Measurements from ENCODE around the gene CLCNKB. TPM values are rescaled to one million over a fixed set of nuclear protein-coding genes. Genes with fewer than 3 reads are reported as not detected.

Gene CLCNKB
- total and polyA plus RNA-seq, 2 of the 13 experiments (the other 11 are each of a cell fraction or from before 2014, with no cell fraction given), result 0.04 TPM; not detected in 1

DNA sequence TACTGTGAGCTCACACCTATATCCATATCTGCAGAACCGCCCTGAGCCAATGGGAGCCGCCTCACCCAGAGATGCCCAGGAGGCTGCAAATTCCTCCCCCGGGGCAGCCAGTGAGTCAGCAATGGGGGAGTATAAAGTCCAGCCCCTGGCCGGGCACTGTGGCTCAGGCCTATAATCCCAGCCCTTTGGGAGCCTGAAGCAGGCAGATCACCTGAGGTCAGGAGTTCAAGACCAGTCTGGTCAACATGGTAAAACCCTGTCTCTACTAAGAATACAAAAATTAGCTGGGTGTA, 5.0 kb upstream of the CLCNKB start:
- Histone ChIP-seq H3K4me3 (replicated peaks in 1 of 3; ENCODE audit: insufficient read depth in 1 of 3, low read depth in 2 of 3, low read length in 3 of 3) (no peak overlapping the region), H2AFZ (ENCODE audit: low read length) (no peak overlapping the region), H4K20me1 (ENCODE audit: insufficient read depth, low read length) (no peaks in the 10 kb centered on the region), H3K4me2 (ENCODE audit: low read depth, low read length) (no peak overlapping the region), H3K9me3 (ENCODE audit: low read length) (no peaks in the 10 kb centered on the region), H3K9ac (ENCODE audit: insufficient read depth, low read depth, low read length) (no peak overlapping the region), H3K27ac (ENCODE audit: extremely low read length, insufficient read depth, low read length) (no peak overlapping the region), H3K4me1 (ENCODE audit: insufficient read depth, low read length) (no peaks in the 10 kb centered on the region), H3K27me3 (ENCODE audit: control insufficient read depth in 1 of 2, insufficient read depth in 2 of 2, low read length in 2 of 2) (peaks cover 10 to 28% of the 10 kb centered on the region in 2 experiments; a peak in 4 of 5 replicates), H3K36me3 (replicated peaks in 1 of 2; ENCODE audit: control insufficient read depth in 1 of 2, insufficient read depth in 2 of 2, low read length in 2 of 2) (no peaks in the 10 kb centered on the region), H3K79me2 (ENCODE audit: insufficient read depth, low read length) (no peaks in the 10 kb centered on the region)
- WGBS (ENCODE audit: low lambda C conversion rate), result 0% methylated on average over 4 of the region's 4 CpGs
- no TSS peak for BruUV-seq (replicated peaks)
- FAIRE-seq (no peak), ATAC-seq (peak; percentile 55), DNase-seq (ENCODE audit: low spot score) (peak; percentile 62)
- ChIA-PET POLR2A (no interaction called here), CTCF (ENCODE audit: low intra/inter-chr PET ratio, low total read pairs) (no interaction called here)
- intact Hi-C loops (cut with micrococcal nuclease; ENCODE audit: unreplicated experiment), result no loop called here
- in situ Hi-C loops (cut with HindIII; ENCODE audit: extremely low pct_ligation_motif_present, low pct_unique_long_range_greater_than_20kb), result no loop called here
- TF ChIP-seq, protein P1, sequence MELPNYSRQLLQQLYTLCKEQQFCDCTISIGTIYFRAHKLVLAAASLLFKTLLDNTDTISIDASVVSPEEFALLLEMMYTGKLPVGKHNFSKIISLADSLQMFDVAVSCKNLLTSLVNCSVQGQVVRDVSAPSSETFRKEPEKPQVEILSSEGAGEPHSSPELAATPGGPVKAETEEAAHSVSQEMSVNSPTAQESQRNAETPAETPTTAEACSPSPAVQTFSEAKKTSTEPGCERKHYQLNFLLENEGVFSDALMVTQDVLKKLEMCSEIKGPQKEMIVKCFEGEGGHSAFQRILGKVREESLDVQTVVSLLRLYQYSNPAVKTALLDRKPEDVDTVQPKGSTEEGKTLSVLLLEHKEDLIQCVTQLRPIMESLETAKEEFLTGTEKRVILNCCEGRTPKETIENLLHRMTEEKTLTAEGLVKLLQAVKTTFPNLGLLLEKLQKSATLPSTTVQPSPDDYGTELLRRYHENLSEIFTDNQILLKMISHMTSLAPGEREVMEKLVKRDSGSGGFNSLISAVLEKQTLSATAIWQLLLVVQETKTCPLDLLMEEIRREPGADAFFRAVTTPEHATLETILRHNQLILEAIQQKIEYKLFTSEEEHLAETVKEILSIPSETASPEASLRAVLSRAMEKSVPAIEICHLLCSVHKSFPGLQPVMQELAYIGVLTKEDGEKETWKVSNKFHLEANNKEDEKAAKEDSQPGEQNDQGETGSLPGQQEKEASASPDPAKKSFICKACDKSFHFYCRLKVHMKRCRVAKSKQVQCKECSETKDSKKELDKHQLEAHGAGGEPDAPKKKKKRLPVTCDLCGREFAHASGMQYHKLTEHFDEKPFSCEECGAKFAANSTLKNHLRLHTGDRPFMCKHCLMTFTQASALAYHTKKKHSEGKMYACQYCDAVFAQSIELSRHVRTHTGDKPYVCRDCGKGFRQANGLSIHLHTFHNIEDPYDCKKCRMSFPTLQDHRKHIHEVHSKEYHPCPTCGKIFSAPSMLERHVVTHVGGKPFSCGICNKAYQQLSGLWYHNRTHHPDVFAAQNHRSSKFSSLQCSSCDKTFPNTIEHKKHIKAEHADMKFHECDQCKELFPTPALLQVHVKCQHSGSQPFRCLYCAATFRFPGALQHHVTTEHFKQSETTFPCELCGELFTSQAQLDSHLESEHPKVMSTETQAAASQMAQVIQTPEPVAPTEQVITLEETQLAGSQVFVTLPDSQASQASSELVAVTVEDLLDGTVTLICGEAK (IDR thresholded peaks at IDR 0.05), result no peak
- TF ChIP-seq, protein P1 (CRISPR knock-in tag; IDR thresholded peaks at IDR 0.05), result no peak
- TF ChIP-seq AKAP8 (CRISPR knock-in tag; IDR thresholded peaks at IDR 0.05), result no peak
- 0 out of 2 replicates have a peak, but pooled peaks have one; percentile 18 for TF ChIP-seq SAP130 (CRISPR knock-in tag; IDR thresholded peaks at IDR 0.05; ENCODE audit: low read depth)
- no peak for TF ChIP-seq MED1 (CRISPR knock-in tag; IDR thresholded peaks at IDR 0.05)
- TF ChIP-seq ZNF567 (CRISPR knock-in tag; IDR thresholded peaks at IDR 0.05; ENCODE audit: borderline replicate concordance), result no peak
- TF ChIP-seq, protein P2, sequence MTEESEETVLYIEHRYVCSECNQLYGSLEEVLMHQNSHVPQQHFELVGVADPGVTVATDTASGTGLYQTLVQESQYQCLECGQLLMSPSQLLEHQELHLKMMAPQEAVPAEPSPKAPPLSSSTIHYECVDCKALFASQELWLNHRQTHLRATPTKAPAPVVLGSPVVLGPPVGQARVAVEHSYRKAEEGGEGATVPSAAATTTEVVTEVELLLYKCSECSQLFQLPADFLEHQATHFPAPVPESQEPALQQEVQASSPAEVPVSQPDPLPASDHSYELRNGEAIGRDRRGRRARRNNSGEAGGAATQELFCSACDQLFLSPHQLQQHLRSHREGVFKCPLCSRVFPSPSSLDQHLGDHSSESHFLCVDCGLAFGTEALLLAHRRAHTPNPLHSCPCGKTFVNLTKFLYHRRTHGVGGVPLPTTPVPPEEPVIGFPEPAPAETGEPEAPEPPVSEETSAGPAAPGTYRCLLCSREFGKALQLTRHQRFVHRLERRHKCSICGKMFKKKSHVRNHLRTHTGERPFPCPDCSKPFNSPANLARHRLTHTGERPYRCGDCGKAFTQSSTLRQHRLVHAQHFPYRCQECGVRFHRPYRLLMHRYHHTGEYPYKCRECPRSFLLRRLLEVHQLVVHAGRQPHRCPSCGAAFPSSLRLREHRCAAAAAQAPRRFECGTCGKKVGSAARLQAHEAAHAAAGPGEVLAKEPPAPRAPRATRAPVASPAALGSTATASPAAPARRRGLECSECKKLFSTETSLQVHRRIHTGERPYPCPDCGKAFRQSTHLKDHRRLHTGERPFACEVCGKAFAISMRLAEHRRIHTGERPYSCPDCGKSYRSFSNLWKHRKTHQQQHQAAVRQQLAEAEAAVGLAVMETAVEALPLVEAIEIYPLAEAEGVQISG (CRISPR knock-in tag; IDR thresholded peaks at IDR 0.05), result no peak
- TF ChIP-seq NFE2L2 (IDR thresholded peaks at IDR 0.05; ENCODE audit: low read length), result peak; percentile 26; the same call in 1 of the 2 replicates
- TF ChIP-seq HNF4A (CRISPR knock-in tag; IDR thresholded peaks at IDR 0.05), result peak; percentile 45; the same call in 1 of the 2 replicates
- TF ChIP-seq PHF21A (CRISPR knock-in tag; IDR thresholded peaks at IDR 0.05), result 0 out of 2 replicates have a peak, but pooled peaks have one; percentile 18
- TF ChIP-seq FOSL2 (CRISPR knock-in tag; IDR thresholded peaks at IDR 0.05), result peak; percentile 86
- peak; percentile 74 for TF ChIP-seq RARA (CRISPR knock-in tag; IDR thresholded peaks at IDR 0.05)
- TF ChIP-seq, protein P3, sequence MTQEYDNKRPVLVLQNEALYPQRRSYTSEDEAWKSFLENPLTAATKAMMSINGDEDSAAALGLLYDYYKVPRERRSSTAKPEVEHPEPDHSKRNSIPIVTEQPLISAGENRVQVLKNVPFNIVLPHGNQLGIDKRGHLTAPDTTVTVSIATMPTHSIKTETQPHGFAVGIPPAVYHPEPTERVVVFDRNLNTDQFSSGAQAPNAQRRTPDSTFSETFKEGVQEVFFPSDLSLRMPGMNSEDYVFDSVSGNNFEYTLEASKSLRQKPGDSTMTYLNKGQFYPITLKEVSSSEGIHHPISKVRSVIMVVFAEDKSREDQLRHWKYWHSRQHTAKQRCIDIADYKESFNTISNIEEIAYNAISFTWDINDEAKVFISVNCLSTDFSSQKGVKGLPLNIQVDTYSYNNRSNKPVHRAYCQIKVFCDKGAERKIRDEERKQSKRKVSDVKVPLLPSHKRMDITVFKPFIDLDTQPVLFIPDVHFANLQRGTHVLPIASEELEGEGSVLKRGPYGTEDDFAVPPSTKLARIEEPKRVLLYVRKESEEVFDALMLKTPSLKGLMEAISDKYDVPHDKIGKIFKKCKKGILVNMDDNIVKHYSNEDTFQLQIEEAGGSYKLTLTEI (CRISPR knock-in tag; conservative IDR thresholded peaks at IDR 0.05), result no peak

Data from HepG2 (cell line).